WTC11 (cell line): ENCODE measurements around the gene STK16.

ENCODE experiments used
- CTCF ChIP-seq: fragments of 200-600 bp; IDR thresholded peaks from 2 replicates; pipeline ENCODE4 v1.8.0; 2022; ENCODE audit warnings: antibody characterized with exemption
- E2F1 ChIP-seq: sonication (generic); formaldehyde crosslinking; IDR thresholded peaks from 2 replicates; pipeline ENCODE4 v1.8.0; 2022; ENCODE audit warnings: mild to moderate bottlenecking, missing genetic modification reagents
- MXD4 ChIP-seq: fragments of 250-450 bp; sonication (Bioruptor Pico); IDR thresholded peaks from 2 replicates; pipeline ENCODE4 v1.8.0; 2021; ENCODE audit warnings: mild to moderate bottlenecking, moderate library complexity, borderline replicate concordance
- ZNF396 ChIP-seq: fragments of 250-450 bp; sonication (Bioruptor Pico); IDR thresholded peaks from 2 replicates; pipeline ENCODE4 v1.8.0; 2021; ENCODE audit warnings: mild to moderate bottlenecking, moderate library complexity, borderline replicate concordance

GRCh38 chr2:219205981-219206327 is 39.3 kb upstream of the STK16 start:
- TF ChIP-seq CTCF, result no peak
- TF ChIP-seq E2F1, result no peak
- TF ChIP-seq ZNF396 (CRISPR knock-in tag), result no peak
- TF ChIP-seq MXD4 (CRISPR knock-in tag), result no peak
